Neural crest cell (in vitro differentiated cells): Measurements from ENCODE around the gene ZIK1. TPM values are rescaled to one million over a fixed set of nuclear protein-coding genes. Genes with fewer than 3 reads are reported as not detected.

Experiments used
- DNase-seq: peaks from one replicate; pipeline ENCODE4 v3.0.0; 2021; ENCODE audit warnings: low read depth, mixed read lengths, low spot score
- H3K27ac Mint-ChIP-seq: one replicate; pipeline ENCODE4 v1.8.0; 2021; ENCODE audit warnings: mild to moderate bottlenecking, mixed read lengths; ENCODE audit not compliant: unreplicated experiment
- H3K27me3 Mint-ChIP-seq: 2 replicates; pipeline ENCODE4 v1.8.0; 2021; ENCODE audit warnings: low read depth, mild to moderate bottlenecking, mixed read lengths
- H3K36me3 Mint-ChIP-seq: 2 replicates; pipeline ENCODE4 v1.8.0; 2021; ENCODE audit warnings: low read depth, mild to moderate bottlenecking, mixed read lengths
- H3K4me1 Mint-ChIP-seq: 2 replicates; pipeline ENCODE4 v1.8.0; 2021; ENCODE audit warnings: mixed read lengths
- H3K4me3 Mint-ChIP-seq: one replicate; pipeline ENCODE4 v1.8.0; 2021; ENCODE audit warnings: mild to moderate bottlenecking, mixed read lengths
- H3K9me3 Mint-ChIP-seq: 2 replicates; pipeline ENCODE4 v1.8.0; 2021; ENCODE audit warnings: mixed read lengths
- CTCF ChIP-seq: fragments of 200-600 bp; sonication (generic); conservative IDR thresholded peaks from 2 replicates; pipeline ENCODE4 v1.5.0; 2021; ENCODE audit warnings: antibody characterized with exemption, mild to moderate bottlenecking
- total RNA-seq: library from RNA; stranded (reverse); gene quantifications from 2 replicates; pipeline ENCODE4 v1.2.1, GENCODE V29; 2021

The ZIK1 gene
- total RNA-seq, 1 donor from 2014 or later = 27.6 TPM

GRCh38 chr19:57566396-57567265 is 17.3 kb upstream of the ZIK1 start:
- H3K36me3 Mint-ChIP-seq = peaks cover 52% of the 10 kb centered on the region
- DNase-seq = no peak
- H3K27me3 Mint-ChIP-seq = peaks cover 3% of the 10 kb centered on the region
- TF ChIP-seq CTCF = no peak
- no peak overlapping the region for H3K27ac Mint-ChIP-seq
- H3K4me3 Mint-ChIP-seq = no peak overlapping the region
- no peaks in the 10 kb centered on the region for H3K4me1 Mint-ChIP-seq
- peaks cover 49% of the 10 kb centered on the region for H3K9me3 Mint-ChIP-seq

GRCh38 chr19:57570707-57571106 is 13.2 kb upstream of the ZIK1 start:
- Mint-ChIP-seq H3K9me3 (peaks cover 42% of the 10 kb centered on the region), H3K4me1 (no peaks in the 10 kb centered on the region), H3K27ac (no peak overlapping the region), H3K36me3 (peaks cover 80% of the 10 kb centered on the region), H3K4me3 (no peak overlapping the region), H3K27me3 (no peaks in the 10 kb centered on the region)
- no peak for DNase-seq
- no peak for TF ChIP-seq CTCF

- Mint-ChIP-seq H3K4me3 (no peak overlapping the region), H3K27me3 (no peaks in the 10 kb centered on the region), H3K4me1 (peaks cover 6% of the 10 kb centered on the region), H3K36me3 (peaks cover 81% of the 10 kb centered on the region), H3K9me3 (peaks cover 43% of the 10 kb centered on the region), H3K27ac (no peak overlapping the region)
- TF ChIP-seq CTCF = no peak
- no peak for DNase-seq
These were observed 11.5 kb upstream of the ZIK1 start for GRCh38 chr19:57572415-57572947.

- DNase-seq = no peak
- no peaks in the 10 kb centered on the region for H3K27me3 Mint-ChIP-seq
- peaks cover 19% of the 10 kb centered on the region for H3K4me1 Mint-ChIP-seq
- peak overlapping the region; percentile 81 for H3K4me3 Mint-ChIP-seq
- TF ChIP-seq CTCF = no peak
- H3K36me3 Mint-ChIP-seq = peaks cover 73% of the 10 kb centered on the region
- no peak overlapping the region for H3K27ac Mint-ChIP-seq
- peaks cover 36% of the 10 kb centered on the region for H3K9me3 Mint-ChIP-seq
These were observed 7.3 kb upstream of the ZIK1 start for GRCh38 chr19:57576661-57577060.

GRCh38 chr19:57578487-57579205 is 5.3 kb upstream of the ZIK1 start, which contains the start of gene ZNF416:
TSS of gene ZNF416 (minus strand) at chr19:57578911. CDS start at chr19:57578704, 207 bp downstream.
- peak; percentile 90 for DNase-seq
- no peak within 1 kb of the TSS for H3K27ac Mint-ChIP-seq
- peaks cover 40% of the 10 kb centered on the region for H3K9me3 Mint-ChIP-seq
- peak within 1 kb of the TSS; percentile 86 for H3K4me3 Mint-ChIP-seq
- no peak for TF ChIP-seq CTCF
- H3K36me3 Mint-ChIP-seq = peaks cover 61% of the 10 kb centered on the region
- H3K27me3 Mint-ChIP-seq = no peaks in the 10 kb centered on the region
- H3K4me1 Mint-ChIP-seq = peaks cover 21% of the 10 kb centered on the region
